NAMALWA (cell line): ENCODE data around the gene PCDHGA2.
"Not testable (repeated sequence)": the region's sequence is repeated elsewhere in the genome, so short reads cannot be mapped to it uniquely, and the experiment has no call there.

Experiments
- DNase-seq: peaks from one replicate; pipeline ENCODE4 v3.0.0-alpha.2; 2015; ENCODE audit warnings: low spot score

The PCDHGA2 gene

GRCh38 chr5:141346017-141346416 lies 7.5 kb downstream of the PCDHGA2 start:
- not testable (repeated sequence) for DNase-seq

- DNase-seq = peak; percentile 92
These were observed 11.5 kb downstream of the PCDHGA2 start, which contains the start of gene PCDHGB1 for GRCh38 chr5:141349917-141350619. Gene PCDHGB1, plus strand, starts transcription at chr5:141350099. Its CDS starts 162 bp downstream, at chr5:141350261.

- DNase-seq = no peak
These were observed 13.0 kb downstream of the PCDHGA2 start for GRCh38 chr5:141351591-141351990.

- peak; percentile 63 for DNase-seq
These were observed 16.4 kb downstream of the PCDHGA2 start, which contains the start of gene PCDHGA4 for GRCh38 chr5:141354900-141355469. Gene PCDHGA4, plus strand, starts transcription at chr5:141355021. Its CDS starts 87 bp downstream, at chr5:141355108.

- no peak for DNase-seq
These were observed 17.1 kb downstream of the PCDHGA2 start for GRCh38 chr5:141355641-141356040.

GRCh38 chr5:141356133-141356532 lies 17.6 kb downstream of the PCDHGA2 start:
- no peak for DNase-seq

GRCh38 chr5:141356950-141357349 lies 18.4 kb downstream of the PCDHGA2 start:
- DNase-seq = no peak

GRCh38 chr5:141359790-141360426 lies 21.3 kb downstream of the PCDHGA2 start, which contains the start of gene PCDHGB2:
Gene PCDHGB2, plus strand, starts transcription at chr5:141359994. Its CDS starts 142 bp downstream, at chr5:141360136.
- DNase-seq = peak; percentile 89

GRCh38 chr5:141360685-141361084 lies 22.1 kb downstream of the PCDHGA2 start:
- no peak for DNase-seq

- DNase-seq = peak; percentile 21
These were observed 24.2 kb downstream of the PCDHGA2 start for GRCh38 chr5:141362719-141363118.

- no peak for DNase-seq
These were observed 25.5 kb downstream of the PCDHGA2 start, which contains the start of gene PCDHGA5 for GRCh38 chr5:141363952-141364660. Gene PCDHGA5, plus strand, starts transcription at chr5:141364162. Its CDS starts 169 bp downstream, at chr5:141364331.

- DNase-seq = no peak
These were observed 27.7 kb downstream of the PCDHGA2 start for GRCh38 chr5:141366016-141366896.

- DNase-seq = peak; percentile 54
These were observed 31.7 kb downstream of the PCDHGA2 start, which contains the start of gene PCDHGB3 for GRCh38 chr5:141369994-141370848. Gene PCDHGB3, plus strand, starts transcription at chr5:141370242. Its CDS starts 153 bp downstream, at chr5:141370395.

GRCh38 chr5:141371572-141372475 lies 33.3 kb downstream of the PCDHGA2 start:
- no peak for DNase-seq

- DNase-seq = peak; percentile 41
These were observed 35.2 kb downstream of the PCDHGA2 start, which contains the start of gene PCDHGA6 for GRCh38 chr5:141373673-141374317. Gene PCDHGA6, plus strand, starts transcription at chr5:141373891. Its CDS starts 193 bp downstream, at chr5:141374084.

GRCh38 chr5:141374627-141375026 lies 36.1 kb downstream of the PCDHGA2 start:
- no peak for DNase-seq

- DNase-seq = not testable (repeated sequence)
These were observed 37.0 kb downstream of the PCDHGA2 start for GRCh38 chr5:141375444-141376155.
